Heart left ventricle (tissue), 16 donors: ENCODE measurements around the gene PACS2. TPM values are rescaled to one million over a fixed set of nuclear protein-coding genes. Genes with fewer than 3 reads are reported as not detected.

Experiments
- ATAC-seq, 4 donors: fragments of 200-7000 bp; cut with Tn5 transposase; one replicate each; pipeline ENCODE4 v1.9.1; 2020 to 2022; ENCODE audit warnings: moderate library complexity in 4 of 4, mild to moderate bottlenecking in 3 of 4, moderate number of reproducible peaks in 1 of 4
- DNase-seq, 5 donors: peaks; one replicate each; pipeline ENCODE4 v3.0.0-alpha.2; 2020
- H3K27ac ChIP-seq, 12 donors: fragments of 200-600 bp; sonication (generic) in 4 of 12; one replicate each; pipeline versions ENCODE4 v1.5.0 to v1.8.0; 2016 to 2022; ENCODE audit warnings: mild to moderate bottlenecking in 2 of 12
- H3K27me3 ChIP-seq, 9 donors: fragments of 200-600 bp; sonication (generic) in 2 of 9; one replicate each; pipeline versions ENCODE4 v1.5.1 to v1.8.0; 2016 to 2022; ENCODE audit warnings: mild to moderate bottlenecking in 3 of 9
- H3K36me3 ChIP-seq, 9 donors: fragments of 200-600 bp; sonication (generic) in 2 of 9; one replicate each; pipeline versions ENCODE4 v1.5.0 to v1.8.0; 2018 to 2022; ENCODE audit warnings: mild to moderate bottlenecking in 2 of 9
- H3K4me1 ChIP-seq, 12 donors: fragments of 200-600 bp; sonication (generic) in 4 of 12; one replicate each; pipeline versions ENCODE4 v1.5.0 to v1.8.0; 2016 to 2022; ENCODE audit warnings: mild to moderate bottlenecking in 3 of 12
- H3K4me3 ChIP-seq, 12 donors: fragments of 200-600 bp; sonication (generic) in 4 of 12; one replicate each; pipeline versions ENCODE4 v1.5.0 to v1.8.0; 2017 to 2022; ENCODE audit warnings: mild to moderate bottlenecking in 9 of 12, moderate library complexity in 4 of 12
- H3K9me3 ChIP-seq, 12 donors: fragments of 200-600 bp; sonication (generic) in 4 of 12; one replicate each; pipeline versions ENCODE4 v1.5.0 to v1.8.0; 2016 to 2022; ENCODE audit warnings: mild to moderate bottlenecking in 1 of 12
- CTCF ChIP-seq, 12 donors: fragments of 200-600 bp; sonication (generic) in 4 of 12; IDR thresholded peaks; one replicate each; pipeline versions ENCODE4 v1.5.0 to v1.8.0; 2018 to 2022; ENCODE audit warnings: antibody characterized with exemption in 12 of 12, mild to moderate bottlenecking in 5 of 12
- POLR2A ChIP-seq, 2 donors: fragments of 450-650 bp; IDR thresholded peaks; one replicate each; pipeline ENCODE4 v1.6.1; 2017; ENCODE audit warnings: antibody characterized with exemption in 2 of 2, mild to moderate bottlenecking in 2 of 2, moderate library complexity in 2 of 2
- WGBS, 4 donors: extraction: QIAGEN DNeasy Blood & Tissue Kit in 2 of 4; methylation state at CpG; one replicate each; pipeline versions ENCODE4 v1.1.5 to v1.1.7; 2013 to 2018; 5-methylcytosine and 5-hydroxymethylcytosine counted together
- intact Hi-C, 10 donors: fragments of 100-400 bp; cut with DNase I; formaldehyde crosslinking; loops; one replicate each; pipeline versions ENCODE4 v1.11.1 to v1.14.2; 2022
- polyA plus RNA-seq, 2 donors: library from polyadenylated mRNA; stranded (reverse); fragments of 200-250 nt; gene quantifications; one replicate each; pipeline ENCODE4 v1.2.3, GENCODE V29; 2013
- total RNA-seq, 9 donors: library from RNA; depleted of rRNA in 2 of 9; stranded (reverse); fragments of >200 nt in 2 of 9; fragmentation: NEBNext Ultra II Directional in 3 of 9; extraction: Animal tissue kit (Norgen Biotek cat#: 25700) in 3 of 9; gene quantifications; one replicate each; pipeline versions ENCODE4 v1.1.0 to v1.2.4, GENCODE V29; 2016 to 2023
- donor health status: ischemic (EF 13 %, LVEDD 7.1; RV severe dilation, severe dysfunction).
- donor health status: healthy with polysubstance abuse.
- donor health status: DM: no; HTN: yes; CAD: no.
- donor health status: DM: no; HTN: no; CAD: no.
- donor health status: ischemic (EF 25% LVEDD 6.9; RV normal size, moderate dysfunction).
- donor health status: ischemic (EF 25% LVEDD 5.7; RV mildly dilated, moderate dysfunction).
- donor health status: healthy.
- donor health status: DM: yes; HTN: yes; CAD: no.
- donor health status: ischemic (EF 35%, LVEDD 5.7; RV mildly dilated, moderate dysfunction).
- donor health status: nonischemic (EF 11% LVEDD 7.7; RV severe dilation, severe dysfunction).
- donor health status: DM: yes; HTN: yes; CAD: no.
- donor health status: PGD.
- donor health status: ischemic (EF 29% LVEDD 5.4; RV normal size, mild dysfunction).
- donor health status: nonischemic (EF 23%, LVEDD 6.1; RV moderate dilation, normal function).

PACS2 gene
- total and polyA plus RNA-seq, 11 donors = 47.3 to 90.3 (median 60.8) TPM

- WGBS, 4 donors = 94 to 97% (median 95%) methylated on average over 20 to 21 of the region's 21 CpGs
- intact Hi-C loops = no loop called here
- H3K4me1 ChIP-seq = peaks cover 0 to 43% (median 22%) of the 10 kb centered on the region in 12 donors
- no peak overlapping the region for H3K4me3 ChIP-seq
- H3K27me3 ChIP-seq = no peaks in the 10 kb centered on the region
- peaks cover 0 to 10% (median 0%) of the 10 kb centered on the region in 12 donors for H3K9me3 ChIP-seq
- DNase-seq (peak in 2 of 5 donors; percentile 20 to 48), ATAC-seq (no peak)
- H3K36me3 ChIP-seq = peaks cover 0 to 31% (median 0%) of the 10 kb centered on the region in 9 donors
- H3K27ac ChIP-seq = no peak overlapping the region
- TF ChIP-seq POLR2A (IDR thresholded peaks at IDR 0.05) (no peak), CTCF (IDR thresholded peaks at IDR 0.05) (no peak)
Observed at GRCh38 chr14:105426416-105427130, 112.0 kb downstream of the PACS2 start.

- Histone ChIP-seq H3K27ac (no peak overlapping the region), H3K9me3 (peaks cover 0 to 13% (median 0%) of the 10 kb centered on the region in 12 donors), H3K4me1 (peaks cover 0 to 34% (median 13%) of the 10 kb centered on the region in 12 donors), H3K36me3 (peaks cover 0 to 31% (median 0%) of the 10 kb centered on the region in 9 donors), H3K27me3 (no peaks in the 10 kb centered on the region), H3K4me3 (no peak overlapping the region)
- intact Hi-C loops = no loop called here
- ATAC-seq = no peak
- WGBS, 4 donors = 96 to 99% (median 97%) methylated on average over 10 of the region's 10 CpGs
- no peak for DNase-seq
- TF ChIP-seq CTCF (IDR thresholded peaks at IDR 0.05) (no peak), POLR2A (IDR thresholded peaks at IDR 0.05) (no peak)
Observed at GRCh38 chr14:105427412-105427811, 112.9 kb downstream of the PACS2 start.

GRCh38 chr14:105427936-105428485 lies 113.5 kb downstream of the PACS2 start:
- WGBS, 4 donors = 93 to 96% (median 95%) methylated on average over 9 of the region's 9 CpGs
- TF ChIP-seq CTCF (IDR thresholded peaks at IDR 0.05) = no peak
- no peak for TF ChIP-seq POLR2A (IDR thresholded peaks at IDR 0.05)

GRCh38 chr14:105430042-105430441 lies 115.5 kb downstream of the PACS2 start:
- peaks cover 0 to 20% (median 0%) of the 10 kb centered on the region in 9 donors for H3K36me3 ChIP-seq
- no peaks in the 10 kb centered on the region for H3K27me3 ChIP-seq
- intact Hi-C loops = no loop called here
- peak overlapping the region in 4 of 12 donors; percentile 18 to 54 (median 38) for H3K27ac ChIP-seq
- ATAC-seq = peak in 3 of 4 donors; percentile 21 to 62 (median 35)
- 71 to 79% (median 76%) methylated on average over 6 of the region's 6 CpGs for WGBS, 4 donors
- DNase-seq = no peak
- H3K4me1 ChIP-seq = peaks cover 0 to 17% (median 6%) of the 10 kb centered on the region in 12 donors
- H3K4me3 ChIP-seq = no peak overlapping the region
- peaks cover 0 to 13% (median 0%) of the 10 kb centered on the region in 12 donors for H3K9me3 ChIP-seq
- TF ChIP-seq CTCF (IDR thresholded peaks at IDR 0.05) = no peak
- no peak for TF ChIP-seq POLR2A (IDR thresholded peaks at IDR 0.05)

More at GRCh38 chr14:105427936-105428485, 113.5 kb downstream of the PACS2 start:
- peaks cover 0 to 28% (median 8%) of the 10 kb centered on the region in 12 donors for H3K4me1 ChIP-seq
- DNase-seq (no peak), ATAC-seq (no peak)
- intact Hi-C loops = no loop called here
- H3K4me3 ChIP-seq = no peak overlapping the region
- H3K9me3 ChIP-seq = peaks cover 0 to 13% (median 0%) of the 10 kb centered on the region in 12 donors
- H3K36me3 ChIP-seq = peaks cover 0 to 31% (median 0%) of the 10 kb centered on the region in 9 donors
- no peak overlapping the region for H3K27ac ChIP-seq
- H3K27me3 ChIP-seq = no peaks in the 10 kb centered on the region
